HFF-Myc (cell line): ENCODE results near the gene ARPC2.
"Not testable (repeated sequence)": the region's sequence is repeated elsewhere in the genome, so short reads cannot be mapped to it uniquely, and the experiment has no call there.

Experiments
- DNase-seq: peaks from one replicate; pipeline ENCODE4 v3.0.0-alpha.2; 2011; ENCODE audit warnings: low read depth; ENCODE audit errors: extremely low read depth
- H3K4me3 ChIP-seq: replicated peaks from 2 replicates; pipeline ENCODE4 v1.5.1; 2011; ENCODE audit warnings: low read depth, mild to moderate bottlenecking, control low read depth, low read length
- CTCF ChIP-seq: IDR thresholded peaks from 2 replicates; pipeline ENCODE4 v1.5.1; 2012; ENCODE audit warnings: mild to moderate bottlenecking, low read depth, low read length, control low read depth; ENCODE audit errors: missing control alignments

The ARPC2 gene

DNA sequence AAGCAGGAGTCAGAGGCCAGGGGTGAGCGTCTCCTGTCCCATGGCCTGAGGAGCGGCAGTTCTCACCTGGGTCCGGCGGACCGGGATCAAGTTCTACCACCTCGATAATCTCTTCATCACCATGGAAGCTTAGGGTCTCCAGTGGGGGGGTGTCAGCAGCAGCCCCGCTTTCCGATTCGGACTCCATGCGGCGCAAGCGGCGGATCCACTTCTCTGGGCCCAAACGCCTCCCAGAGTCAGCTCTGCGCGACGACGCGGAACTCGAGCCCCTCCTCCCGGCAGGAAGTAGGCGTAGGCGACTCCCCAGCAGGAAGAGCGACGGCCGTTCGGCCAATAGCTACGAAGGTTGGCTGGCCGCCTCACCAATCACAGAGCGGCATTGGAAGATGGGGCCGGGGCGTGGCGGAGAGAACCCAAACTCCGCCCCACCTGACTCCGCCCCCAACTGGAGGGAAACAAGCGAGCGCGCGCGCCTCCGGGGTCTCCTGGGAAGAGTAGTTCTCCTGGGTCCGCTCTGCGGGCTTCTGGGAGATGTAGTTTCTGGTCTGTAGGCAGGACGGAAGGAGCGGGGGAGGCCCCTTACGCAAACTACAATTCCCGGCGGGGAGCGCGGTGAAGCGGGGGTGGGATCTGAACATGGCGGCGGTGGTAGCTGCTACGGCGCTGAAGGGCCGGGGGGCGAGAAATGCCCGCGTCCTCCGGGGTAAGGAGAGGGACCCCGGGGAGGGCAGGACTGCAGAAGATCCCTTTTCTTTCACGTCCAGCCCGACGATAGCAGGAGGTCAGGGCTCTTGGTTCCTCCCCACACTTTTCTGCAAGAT is 53.1 kb downstream of the ARPC2 start, which contains the start of the genes AAMP and PNKD:
AAMP (minus strand) TSS at position 238 of the 821 bp plus-strand sequence; CDS start at position 187, 51 bp downstream.
PNKD (plus strand) TSS at position 620 of the 821 bp plus-strand sequence; CDS start at position 637, 17 bp downstream.
- peak; percentile 96 for DNase-seq
- H3K4me3 ChIP-seq, result peak within 1 kb of the TSS; percentile 96
- no peak for TF ChIP-seq CTCF

- no peak for DNase-seq
- TF ChIP-seq CTCF, result no peak
- peak overlapping the region; percentile 96 for H3K4me3 ChIP-seq
Measured at GRCh38 chr2:218270721-218271486, 53.9 kb downstream of the ARPC2 start.

DNA sequence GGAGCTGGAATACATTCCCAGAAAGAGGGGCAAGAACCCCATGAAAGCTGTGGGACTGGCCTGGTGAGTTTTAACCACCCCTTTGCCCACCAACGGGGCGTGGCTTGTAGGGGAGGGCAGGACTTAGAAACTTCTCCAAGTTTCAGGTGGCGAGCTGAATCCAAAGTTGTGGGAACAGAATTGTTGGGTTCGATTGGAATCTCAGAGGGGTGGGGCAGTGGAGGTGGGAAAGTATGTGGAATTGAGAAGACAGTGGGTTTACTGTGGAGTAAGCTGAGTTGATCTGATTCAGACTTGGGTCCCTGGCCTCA is 54.5 kb downstream of the ARPC2 start:
- peak overlapping the region; percentile 96 for H3K4me3 ChIP-seq
- no peak for TF ChIP-seq CTCF
- DNase-seq, result no peak

DNA sequence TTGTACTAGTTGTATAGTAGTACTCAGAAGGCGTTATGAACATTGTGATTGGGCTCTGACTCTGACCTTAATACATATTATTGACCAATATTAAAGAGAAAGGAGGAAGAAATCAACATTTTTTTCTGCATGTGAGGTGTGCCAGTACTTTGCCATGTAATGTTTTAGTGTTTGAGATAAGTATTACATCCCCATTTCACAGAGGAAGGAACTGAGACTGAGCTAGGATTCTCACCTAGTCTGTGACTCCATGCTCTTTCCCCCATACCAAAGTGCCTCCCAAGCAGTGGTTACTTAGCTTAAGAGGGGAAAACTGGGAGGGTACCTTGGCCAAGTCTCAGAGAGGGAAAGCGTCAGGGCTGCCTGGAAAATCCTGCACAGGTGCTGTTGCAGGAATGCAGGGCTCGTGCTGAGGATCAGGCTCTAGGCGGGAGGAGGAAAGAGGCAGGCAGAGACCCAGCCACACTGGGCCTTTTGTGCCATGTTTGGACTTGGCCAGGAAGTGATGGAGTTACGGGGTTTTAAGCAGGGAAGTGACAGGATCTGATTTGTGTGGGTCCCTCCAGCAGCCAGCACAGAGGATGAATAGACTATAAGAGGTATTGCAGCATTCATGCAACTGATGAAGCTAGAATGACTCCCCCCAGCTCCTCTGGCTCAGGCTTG is 55.0 kb downstream of the ARPC2 start:
- TF ChIP-seq CTCF, result no peak
- no peak for DNase-seq
- no peak overlapping the region; the same call in 1 of the 2 replicates for H3K4me3 ChIP-seq

DNA sequence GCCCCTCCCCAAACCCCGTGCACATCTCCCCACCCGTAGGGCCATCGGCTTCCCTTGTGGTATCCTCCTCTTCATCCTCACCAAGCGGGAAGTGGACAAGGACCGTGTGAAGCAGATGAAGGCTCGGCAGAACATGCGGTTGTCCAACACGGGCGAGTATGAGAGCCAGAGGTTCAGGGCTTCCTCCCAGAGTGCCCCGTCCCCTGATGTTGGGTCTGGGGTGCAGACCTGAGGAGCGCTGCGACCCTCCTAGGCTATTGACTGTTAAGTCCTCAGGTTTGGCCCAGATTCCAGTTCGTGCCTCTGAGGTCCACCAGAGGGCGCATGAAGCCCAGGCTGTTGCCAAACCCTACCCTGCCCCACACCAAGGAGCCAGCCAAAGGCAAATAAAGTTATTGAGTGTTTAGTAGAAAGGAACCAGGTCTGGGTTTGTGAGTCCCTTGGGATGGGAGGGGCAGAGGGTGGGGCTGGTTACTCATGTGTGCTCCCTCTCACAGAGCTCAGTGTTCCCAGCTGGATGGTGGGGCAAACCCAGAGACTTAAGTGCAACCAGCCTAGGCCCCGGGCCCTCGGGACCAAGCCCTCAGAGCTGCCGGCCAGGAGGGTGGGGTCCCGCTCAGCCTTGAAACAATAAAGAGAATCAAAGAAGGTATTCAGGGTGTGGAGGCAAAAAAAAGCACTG is 55.7 kb downstream of the ARPC2 start:
- TF ChIP-seq CTCF, result peak; percentile 96
- H3K4me3 ChIP-seq, result no peak overlapping the region
- peak; percentile 85 for DNase-seq

DNA sequence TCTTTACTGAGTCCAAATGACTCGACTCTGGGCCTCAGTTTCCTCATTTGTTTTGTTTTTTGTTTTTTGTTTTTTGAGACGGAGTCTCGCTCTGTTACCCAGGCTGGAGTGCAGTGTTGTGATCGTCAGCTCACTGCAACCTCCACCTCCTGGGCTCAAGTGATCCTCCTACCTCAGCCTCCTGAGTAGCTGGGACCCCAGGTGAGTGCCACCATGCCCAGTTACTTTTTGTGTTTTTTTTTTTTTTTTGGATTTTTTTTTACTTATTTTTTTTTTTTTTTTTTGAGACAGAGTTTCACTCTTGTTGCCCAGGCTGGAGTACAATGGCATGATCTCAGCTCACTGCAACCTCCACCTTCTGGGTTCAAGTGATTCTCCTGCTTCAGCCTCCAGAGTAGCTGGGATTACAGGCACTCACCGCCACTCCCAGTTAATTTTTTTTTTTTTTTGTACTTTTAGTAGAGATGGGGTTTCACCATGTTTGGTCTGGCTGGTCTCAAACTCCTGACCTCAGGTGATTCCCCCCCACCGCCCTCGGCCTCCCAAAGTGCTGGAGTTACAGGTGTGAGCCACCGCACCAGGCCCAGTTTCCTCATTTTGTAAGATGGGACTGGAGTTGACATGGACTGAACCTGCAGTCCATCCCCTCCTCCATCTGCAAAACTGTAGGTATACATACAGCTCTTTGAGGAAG is 56.4 kb downstream of the ARPC2 start:
- H3K4me3 ChIP-seq, DNase-seq: not testable (repeated sequence)
